Measurements from ENCODE around the gene ADCY5.

The ADCY5 gene

GRCh38 chr3:123377243-123377740, 71.6 kb downstream of the ADCY5 start:
- no peaks in the 10 kb centered on the region for H3K4me1 ChIP-seq (ENCODE audit: control insufficient read depth, insufficient read depth, low read length)
- no peaks in the 10 kb centered on the region for H3K9me3 ChIP-seq (ENCODE audit: control insufficient read depth, insufficient read depth, low read depth, low read length)
- CTCF ChIA-PET = interaction anchor here (0.6 kb wide), 1 partner anchor 338 kb away, joined by 3 read pairs; no protein-coding TSS in a partner anchor
- TF ChIP-seq BCL11A (tag by site-specific recombination; IDR thresholded peaks at IDR 0.05; ENCODE audit: low read depth) (no peak), ZNF501 (tag by site-specific recombination; IDR thresholded peaks at IDR 0.05) (no peak), ZNF214 (tag by site-specific recombination; IDR thresholded peaks at IDR 0.05; ENCODE audit: borderline replicate concordance) (no peak), ZNF423 (tag by site-specific recombination; IDR thresholded peaks at IDR 0.05) (no peak)
- no peaks in the 10 kb centered on the region for H3K36me3 ChIP-seq (ENCODE audit: control insufficient read depth in 2 of 2, insufficient read depth in 1 of 2, low read length in 2 of 2)
- no peak overlapping the region for H3K27ac ChIP-seq (ENCODE audit: extremely low read depth, low read depth, low read length)
- no peak overlapping the region for H3K4me3 ChIP-seq (ENCODE audit: low read depth, low read length)
- POLR2A ChIA-PET = no interaction called here

- Histone ChIP-seq H3K9me3 (ENCODE audit: control insufficient read depth, insufficient read depth, low read depth, low read length) (no peaks in the 10 kb centered on the region), H3K36me3 (ENCODE audit: control insufficient read depth in 2 of 2, insufficient read depth in 1 of 2, low read length in 2 of 2) (no peaks in the 10 kb centered on the region), H3K4me1 (ENCODE audit: control insufficient read depth, insufficient read depth, low read length) (no peaks in the 10 kb centered on the region), H3K27ac (ENCODE audit: extremely low read depth, low read depth, low read length) (no peak overlapping the region), H3K4me3 (ENCODE audit: low read depth, low read length) (no peak overlapping the region)
- ChIA-PET POLR2A (no interaction called here), CTCF (interaction anchor here (0.6 to 2.9 kb wide), 4 partner anchors 11 to 428 kb away, joined by 3 to 9 read pairs (median 3); no protein-coding TSS in a partner anchor)
- no peak for TF ChIP-seq GLI2 (tag by site-specific recombination; IDR thresholded peaks at IDR 0.05; ENCODE audit: borderline replicate concordance, low read depth)
- no peak for TF ChIP-seq ZBTB11 (tag by site-specific recombination; conservative IDR thresholded peaks at IDR 0.05; ENCODE audit: low read depth)
- no peak for TF ChIP-seq ZNF155 (tag by site-specific recombination; IDR thresholded peaks at IDR 0.05)
- no peak for TF ChIP-seq ZNF561 (tag by site-specific recombination; IDR thresholded peaks at IDR 0.05; ENCODE audit: borderline replicate concordance)
- TF ChIP-seq ZNF404 (tag by site-specific recombination; IDR thresholded peaks at IDR 0.05) = no peak
- TF ChIP-seq ZNF621 (tag by site-specific recombination; IDR thresholded peaks at IDR 0.05) = no peak
- TF ChIP-seq ZNF16 (tag by site-specific recombination; IDR thresholded peaks at IDR 0.05; ENCODE audit: low read depth) = no peak
- TF ChIP-seq YY2 (tag by site-specific recombination; IDR thresholded peaks at IDR 0.05) = no peak
- TF ChIP-seq ZNF292 (tag by site-specific recombination; IDR thresholded peaks at IDR 0.05; ENCODE audit: borderline replicate concordance, low read depth) = no peak
- no peak for TF ChIP-seq ZNF391 (tag by site-specific recombination; IDR thresholded peaks at IDR 0.05; ENCODE audit: borderline replicate concordance, low read depth)
- TF ChIP-seq ZNF830 (tag by site-specific recombination; IDR thresholded peaks at IDR 0.05; ENCODE audit: low read depth) = no peak
- no peak for TF ChIP-seq ZNF670 (tag by site-specific recombination; IDR thresholded peaks at IDR 0.05; ENCODE audit: low read depth)
- no peak for TF ChIP-seq ZNF529 (tag by site-specific recombination; IDR thresholded peaks at IDR 0.05; ENCODE audit: insufficient replicate concordance)
- no peak for TF ChIP-seq ZNF112 (tag by site-specific recombination; IDR thresholded peaks at IDR 0.05)
- TF ChIP-seq ZNF585B (tag by site-specific recombination; IDR thresholded peaks at IDR 0.05) = no peak
- TF ChIP-seq HIC1 (tag by site-specific recombination; IDR thresholded peaks at IDR 0.05) = no peak
- TF ChIP-seq ZNF558 (tag by site-specific recombination; IDR thresholded peaks at IDR 0.05) = no peak
- no peak for TF ChIP-seq INSM2 (tag by site-specific recombination; IDR thresholded peaks at IDR 0.05)
- TF ChIP-seq IKZF3 (tag by site-specific recombination; IDR thresholded peaks at IDR 0.05) = no peak
- TF ChIP-seq ZNF174 (tag by site-specific recombination; IDR thresholded peaks at IDR 0.05) = no peak
These were observed 72.2 kb downstream of the ADCY5 start for GRCh38 chr3:123376451-123377242.
